OCI-LY1 (cell line): ENCODE results near the gene SIK3.

Experiments
- H2AFZ ChIP-seq: fragments of 200-600 bp; sonication (generic), shearing (Covaris generic); 2 replicates; pipeline ENCODE4 v1.6.0; 2014; ENCODE audit warnings: antibody characterized with exemption, mild to moderate bottlenecking, low read length
- H3F3A ChIP-seq: fragments of 200-600 bp; sonication (generic), shearing (Covaris generic); 2 replicates; pipeline ENCODE4 v1.6.0; 2014; ENCODE audit warnings: mild to moderate bottlenecking, antibody characterized with exemption, low read length, moderate library complexity; ENCODE audit not compliant: insufficient read depth
- H3K27ac ChIP-seq: fragments of 200-600 bp; sonication (generic); 2 replicates; pipeline ENCODE4 v1.5.1; 2014; ENCODE audit warnings: low read length, mixed run types, mild to moderate bottlenecking, low read depth; ENCODE audit not compliant: poor library complexity, severe bottlenecking
- H3K27me3 ChIP-seq: fragments of 200-600 bp; sonication (generic); 2 replicates; pipeline ENCODE4 v1.6.0; 2014; ENCODE audit warnings: antibody characterized with exemption, mild to moderate bottlenecking, low read length, moderate library complexity; ENCODE audit not compliant: insufficient read depth
- H3K36me3 ChIP-seq: fragments of 200-600 bp; sonication (generic); 2 replicates; pipeline ENCODE4 v1.6.1; 2014; ENCODE audit warnings: mild to moderate bottlenecking, antibody characterized with exemption, low read length, moderate library complexity, mixed read lengths; ENCODE audit not compliant: insufficient read depth
- H3K4me1 ChIP-seq: fragments of 200-600 bp; sonication (generic); 2 replicates; pipeline ENCODE4 v1.5.1; 2014; ENCODE audit warnings: mild to moderate bottlenecking, low read length, moderate library complexity; ENCODE audit not compliant: insufficient read depth, severe bottlenecking
- H3K4me2 ChIP-seq: fragments of 200-600 bp; sonication (generic), shearing (Covaris generic); 2 replicates; pipeline ENCODE4 v1.6.1; 2014; ENCODE audit warnings: low read length
- H3K4me3 ChIP-seq: fragments of 200-600 bp; sonication (generic); 2 replicates; pipeline ENCODE4 v1.5.1; 2014; ENCODE audit warnings: low read length, low read depth, mild to moderate bottlenecking, mixed read lengths; ENCODE audit not compliant: poor library complexity, severe bottlenecking
- H3K79me2 ChIP-seq: fragments of 200-600 bp; shearing (Covaris generic); 2 replicates; pipeline ENCODE4 v1.6.1; 2016; ENCODE audit warnings: mixed run types, low read length, mixed read lengths; ENCODE audit not compliant: insufficient read depth
- H3K9ac ChIP-seq: fragments of 200-600 bp; sonication (generic), shearing (Covaris generic); 2 replicates; pipeline ENCODE4 v1.6.1; 2014; ENCODE audit warnings: mild to moderate bottlenecking, low read length, mixed read lengths
- H3K9me2 ChIP-seq: fragments of 200-600 bp; sonication (generic), shearing (Covaris generic); 2 replicates; pipeline ENCODE4 v1.6.1; 2014; ENCODE audit warnings: low read depth, mild to moderate bottlenecking, low read length, mixed read lengths
- H3K9me3 ChIP-seq: fragments of 200-600 bp; shearing (Covaris generic); 2 replicates; pipeline ENCODE4 v1.6.1; 2014; ENCODE audit warnings: low read length, mixed read lengths
- H4K20me1 ChIP-seq: fragments of 200-600 bp; sonication (generic), shearing (Covaris generic); 2 replicates; pipeline ENCODE4 v1.6.0; 2016; ENCODE audit warnings: mild to moderate bottlenecking, low read length; ENCODE audit not compliant: insufficient read depth
- CTCF ChIP-seq: fragments of 200-600 bp; sonication (generic), shearing (Covaris generic); IDR thresholded peaks from 2 replicates; pipeline ENCODE4 v1.5.1; 2017; ENCODE audit warnings: mild to moderate bottlenecking, antibody characterized with exemption, low read length, moderate library complexity, mixed read lengths
- EZH2 ChIP-seq: fragments of 200-600 bp; sonication (generic), shearing (Covaris generic); IDR thresholded peaks from 2 replicates; pipeline ENCODE4 v1.8.0; 2017; ENCODE audit warnings: borderline replicate concordance, mixed run types, mild to moderate bottlenecking, antibody characterized with exemption, low read length, moderate library complexity, mixed read lengths

The SIK3 gene

GRCh38 chr11:117073539-117073938 lies 24.7 kb downstream of the SIK3 start:
- H3K36me3 ChIP-seq, result no peaks in the 10 kb centered on the region
- H3K4me3 ChIP-seq, result no peak overlapping the region
- no peak overlapping the region for H3K9ac ChIP-seq
- no peaks in the 10 kb centered on the region for H4K20me1 ChIP-seq
- H3K9me3 ChIP-seq, result no peaks in the 10 kb centered on the region
- no peaks in the 10 kb centered on the region for H3K9me2 ChIP-seq
- H3K27me3 ChIP-seq, result no peaks in the 10 kb centered on the region
- no peak overlapping the region for H3K4me2 ChIP-seq
- TF ChIP-seq CTCF (no peak), EZH2 (no peak)
- H2AFZ ChIP-seq, result no peak overlapping the region
- peaks cover 94% of the 10 kb centered on the region for H3K79me2 ChIP-seq
- H3K27ac ChIP-seq, result no peak overlapping the region
- H3F3A ChIP-seq, result no peaks in the 10 kb centered on the region
- peaks cover 47% of the 10 kb centered on the region for H3K4me1 ChIP-seq

GRCh38 chr11:117072517-117073461 lies 25.4 kb downstream of the SIK3 start:
- TF ChIP-seq CTCF (no peak), EZH2 (no peak)
- Histone ChIP-seq H3K79me2 (peaks cover 92% of the 10 kb centered on the region), H3K4me3 (no peak overlapping the region), H3K4me1 (peaks cover 40% of the 10 kb centered on the region), H3K9me2 (no peaks in the 10 kb centered on the region), H3K36me3 (no peaks in the 10 kb centered on the region), H3K9ac (no peak overlapping the region), H3K4me2 (no peak overlapping the region), H3F3A (no peaks in the 10 kb centered on the region), H4K20me1 (no peaks in the 10 kb centered on the region), H3K27ac (no peak overlapping the region), H3K27me3 (no peaks in the 10 kb centered on the region), H2AFZ (no peak overlapping the region), H3K9me3 (no peaks in the 10 kb centered on the region)

GRCh38 chr11:117071344-117071787 lies 26.9 kb downstream of the SIK3 start:
- H3K4me2 ChIP-seq, result no peak overlapping the region
- no peaks in the 10 kb centered on the region for H3K9me3 ChIP-seq
- no peak overlapping the region for H2AFZ ChIP-seq
- H3F3A ChIP-seq, result no peaks in the 10 kb centered on the region
- peaks cover 91% of the 10 kb centered on the region for H3K79me2 ChIP-seq
- peaks cover 27% of the 10 kb centered on the region for H3K4me1 ChIP-seq
- TF ChIP-seq EZH2, result no peak
- TF ChIP-seq CTCF, result no peak
- no peaks in the 10 kb centered on the region for H3K27me3 ChIP-seq
- H3K9ac ChIP-seq, result no peak overlapping the region
- H3K4me3 ChIP-seq, result no peak overlapping the region
- H3K36me3 ChIP-seq, result no peaks in the 10 kb centered on the region
- H3K9me2 ChIP-seq, result no peaks in the 10 kb centered on the region
- no peaks in the 10 kb centered on the region for H4K20me1 ChIP-seq
- no peak overlapping the region for H3K27ac ChIP-seq
